ENCODE data around the gene MDGA2.
"Not testable (repeated sequence)": the region's sequence is repeated elsewhere in the genome, so short reads cannot be mapped to it uniquely, and the experiment has no call there.

MDGA2 gene

GRCh38 chr14:47302121-47302520, 373.3 kb downstream of the MDGA2 start:
- no peaks in the 10 kb centered on the region for H3K4me1 ChIP-seq (ENCODE audit: low read depth, poor library complexity, severe bottlenecking)
- H3K4me3 ChIP-seq (IDR thresholded peaks at IDR 0.05; ENCODE audit: insufficient read depth, low read depth, low read length), result no peak overlapping the region
- TF ChIP-seq CTCF (conservative IDR thresholded peaks at IDR 0.05; ENCODE audit: low read depth, low read length), result no peak
- H3K9ac ChIP-seq, result no peak overlapping the region
- no peaks in the 10 kb centered on the region for H3K79me2 ChIP-seq (ENCODE audit: insufficient read depth, low read depth)
- no peak overlapping the region for H3K4me2 ChIP-seq
- no peaks in the 10 kb centered on the region for H3K36me3 ChIP-seq (ENCODE audit: insufficient read depth)
- H2AFZ ChIP-seq (ENCODE audit: low read depth), result no peak overlapping the region
- no peaks in the 10 kb centered on the region for H4K20me1 ChIP-seq (ENCODE audit: insufficient read depth)
- no peak overlapping the region for H3K27ac ChIP-seq
- no peaks in the 10 kb centered on the region for H3K27me3 ChIP-seq (ENCODE audit: insufficient read depth, low read depth)

- Histone ChIP-seq H4K20me1 (ENCODE audit: insufficient read depth) (no peaks in the 10 kb centered on the region), H3K27me3 (ENCODE audit: insufficient read depth, low read depth) (no peaks in the 10 kb centered on the region), H3K9ac (no peak overlapping the region), H3K79me2 (ENCODE audit: insufficient read depth, low read depth) (no peaks in the 10 kb centered on the region), H3K27ac (no peak overlapping the region), H3K4me2 (no peak overlapping the region), H2AFZ (ENCODE audit: low read depth) (no peak overlapping the region), H3K4me3 (IDR thresholded peaks at IDR 0.05; ENCODE audit: insufficient read depth, low read depth, low read length) (no peak overlapping the region), H3K36me3 (ENCODE audit: insufficient read depth) (no peaks in the 10 kb centered on the region), H3K4me1 (ENCODE audit: low read depth, poor library complexity, severe bottlenecking) (no peaks in the 10 kb centered on the region)
- TF ChIP-seq CTCF (conservative IDR thresholded peaks at IDR 0.05; ENCODE audit: low read depth, low read length), result no peak
Observed at GRCh38 chr14:47300796-47301195, 374.6 kb downstream of the MDGA2 start.

- Histone ChIP-seq H3K79me2 (ENCODE audit: insufficient read depth, low read depth) (no peaks in the 10 kb centered on the region), H4K20me1 (ENCODE audit: insufficient read depth) (no peaks in the 10 kb centered on the region), H3K27ac (no peak overlapping the region), H2AFZ (ENCODE audit: low read depth) (no peak overlapping the region), H3K4me3 (IDR thresholded peaks at IDR 0.05; ENCODE audit: insufficient read depth, low read depth, low read length) (no peak overlapping the region), H3K4me1 (ENCODE audit: low read depth, poor library complexity, severe bottlenecking) (no peaks in the 10 kb centered on the region), H3K27me3 (ENCODE audit: insufficient read depth, low read depth) (no peaks in the 10 kb centered on the region), H3K36me3 (ENCODE audit: insufficient read depth) (no peaks in the 10 kb centered on the region), H3K4me2 (no peak overlapping the region), H3K9ac (no peak overlapping the region)
- no peak for TF ChIP-seq CTCF (conservative IDR thresholded peaks at IDR 0.05; ENCODE audit: low read depth, low read length)
Observed at GRCh38 chr14:47297374-47297773, 378.0 kb downstream of the MDGA2 start.

- Histone ChIP-seq H3K4me1 (ENCODE audit: low read depth, poor library complexity, severe bottlenecking) (no peaks in the 10 kb centered on the region), H2AFZ (ENCODE audit: low read depth) (no peak overlapping the region), H3K4me3 (IDR thresholded peaks at IDR 0.05; ENCODE audit: insufficient read depth, low read depth, low read length) (no peak overlapping the region), H3K4me2 (no peak overlapping the region), H3K27ac (no peak overlapping the region), H3K36me3 (ENCODE audit: insufficient read depth) (no peaks in the 10 kb centered on the region), H3K9ac (no peak overlapping the region), H3K27me3 (ENCODE audit: insufficient read depth, low read depth) (no peaks in the 10 kb centered on the region), H3K79me2 (ENCODE audit: insufficient read depth, low read depth) (no peaks in the 10 kb centered on the region), H4K20me1 (ENCODE audit: insufficient read depth) (no peaks in the 10 kb centered on the region)
- no peak for TF ChIP-seq CTCF (conservative IDR thresholded peaks at IDR 0.05; ENCODE audit: low read depth, low read length)
Observed at GRCh38 chr14:47284283-47284682, 391.1 kb downstream of the MDGA2 start.

- H4K20me1 ChIP-seq (ENCODE audit: insufficient read depth); H2AFZ ChIP-seq (ENCODE audit: low read depth); H3K4me2 ChIP-seq; H3K27me3 ChIP-seq (ENCODE audit: insufficient read depth, low read depth); H3K4me3 ChIP-seq (IDR thresholded peaks at IDR 0.05; ENCODE audit: insufficient read depth, low read depth, low read length); H3K9ac ChIP-seq; H3K4me1 ChIP-seq (ENCODE audit: low read depth, poor library complexity, severe bottlenecking); H3K36me3 ChIP-seq (ENCODE audit: insufficient read depth); H3K27ac ChIP-seq; H3K79me2 ChIP-seq (ENCODE audit: insufficient read depth, low read depth): not testable (repeated sequence)
Observed at GRCh38 chr14:47281761-47282160, 393.6 kb downstream of the MDGA2 start.

All from KMS-11 (cell line).